Measurements from ENCODE around the gene BUB1.
"Not testable (repeated sequence)": the region's sequence is repeated elsewhere in the genome, so short reads cannot be mapped to it uniquely, and the experiment has no call there.

Gene BUB1

DNA sequence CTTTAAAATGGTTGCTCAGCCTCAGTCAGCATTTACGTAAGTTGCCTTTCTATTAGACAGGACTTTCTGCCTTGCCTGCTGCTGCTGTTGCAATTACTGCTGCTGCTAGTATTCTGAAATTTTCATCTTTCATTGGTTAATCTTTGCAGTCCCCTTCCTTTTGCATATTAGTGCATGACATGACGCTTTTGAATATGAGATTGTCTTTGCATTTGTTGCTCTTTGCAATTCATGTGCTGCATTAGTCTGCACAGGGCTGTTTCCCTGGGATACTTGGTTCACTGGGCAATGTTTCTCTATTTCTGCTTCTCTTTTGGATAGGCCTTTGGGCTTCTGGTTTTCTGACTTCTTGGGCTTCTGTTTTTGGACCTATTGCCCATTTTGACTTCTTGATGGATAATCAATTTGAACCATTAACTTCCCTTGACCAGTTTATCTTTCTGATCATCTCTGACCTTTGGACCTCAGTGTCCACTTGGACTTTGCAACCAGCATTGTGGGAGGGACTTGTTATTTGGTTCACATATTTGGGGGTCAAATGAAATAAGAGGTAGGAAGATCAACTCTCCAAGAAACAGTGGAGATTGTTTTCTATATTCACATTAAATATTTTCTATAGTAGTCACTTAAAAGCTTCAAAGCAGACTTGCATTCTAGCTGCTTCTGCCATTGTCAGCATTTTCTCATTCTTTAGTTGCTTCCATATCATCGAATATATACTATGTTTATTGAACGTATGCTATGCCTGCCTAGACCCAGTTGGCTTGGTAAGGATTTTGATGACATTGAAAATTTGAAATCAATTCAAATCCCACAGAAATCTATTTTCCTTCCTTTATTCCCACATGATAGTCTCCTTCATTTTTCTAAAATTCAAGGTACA is 12.5 kb upstream of the BUB1 start:
- no peak for DNase-seq

GRCh38 chr2:110688594-110689091 is 10.8 kb upstream of the BUB1 start:
- DNase-seq = no peak

DNA sequence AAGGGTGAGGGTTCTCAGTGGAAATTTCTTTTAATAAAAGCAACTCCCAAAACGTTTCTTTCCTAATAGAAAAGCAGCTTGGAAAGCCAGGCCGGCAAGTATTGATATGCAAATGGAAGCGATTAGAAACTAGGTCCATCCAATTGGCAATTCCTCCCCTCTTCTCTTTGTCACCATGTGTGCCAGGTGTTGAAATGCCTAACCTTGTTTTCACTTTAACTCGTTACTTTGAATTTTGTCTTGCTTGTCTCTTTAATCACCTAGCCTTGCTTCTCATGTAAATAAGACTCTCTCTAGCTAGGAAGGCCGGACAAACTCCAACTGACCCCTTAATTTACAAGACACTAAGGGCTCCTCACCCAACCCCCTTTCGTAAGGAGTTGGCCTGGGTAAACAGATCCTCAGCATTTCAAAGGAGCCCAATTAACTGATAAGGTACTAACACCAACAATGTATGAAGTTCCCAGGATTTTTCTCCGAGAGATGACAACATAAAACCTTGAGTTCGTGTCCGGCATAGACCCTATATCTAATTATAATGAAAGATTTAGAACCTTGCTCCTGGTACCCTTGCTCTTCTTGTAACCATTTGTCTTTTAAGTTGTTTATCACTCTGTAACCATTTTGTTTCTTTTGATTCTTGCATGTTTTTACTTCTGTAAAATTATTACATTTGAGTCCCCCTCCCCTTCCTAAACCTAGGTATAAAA is 10.1 kb upstream of the BUB1 start:
- not testable (repeated sequence) for DNase-seq

DNA sequence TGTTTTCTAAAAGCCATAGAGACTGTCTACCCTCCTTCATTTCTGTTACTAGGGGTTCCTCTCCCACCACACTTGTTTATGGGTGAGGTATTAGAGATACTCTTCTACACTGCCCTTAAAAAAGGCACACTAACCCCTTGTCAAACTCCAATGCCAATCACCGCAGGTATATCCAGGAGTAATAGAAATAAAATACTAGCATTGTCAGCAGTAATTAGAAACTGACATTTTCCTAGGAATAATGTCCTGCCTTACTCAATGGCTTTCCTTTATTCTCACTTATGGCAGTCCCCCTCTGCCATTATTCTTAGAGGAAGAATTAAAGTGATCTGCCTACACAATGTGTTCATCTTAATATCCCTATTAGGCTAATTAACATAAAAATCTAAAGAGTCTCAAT is 5.0 kb upstream of the BUB1 start:
- no peak for DNase-seq

DNA sequence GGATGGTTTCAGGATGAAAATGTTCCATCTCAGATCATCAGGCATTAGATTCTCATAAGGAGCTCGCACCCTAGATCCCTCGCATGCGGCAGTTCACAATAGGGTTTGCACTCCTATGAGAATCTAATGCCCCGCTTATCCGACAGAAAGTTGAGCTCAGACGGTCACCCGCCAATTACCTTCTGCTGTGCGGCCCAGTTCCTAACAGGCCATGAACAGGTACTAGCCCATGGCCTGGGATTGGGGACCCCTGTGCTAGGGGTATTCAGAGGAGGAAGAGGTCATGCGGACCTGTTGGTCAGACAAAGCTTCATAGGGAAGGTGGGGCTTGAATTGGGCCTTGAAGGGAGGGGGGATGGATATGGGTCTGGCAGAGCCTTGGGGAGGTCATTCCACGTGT is 4.4 kb upstream of the BUB1 start:
- no peak for DNase-seq

GRCh38 chr2:110680709-110681108 is 2.8 kb upstream of the BUB1 start:
- DNase-seq = no peak

DNA sequence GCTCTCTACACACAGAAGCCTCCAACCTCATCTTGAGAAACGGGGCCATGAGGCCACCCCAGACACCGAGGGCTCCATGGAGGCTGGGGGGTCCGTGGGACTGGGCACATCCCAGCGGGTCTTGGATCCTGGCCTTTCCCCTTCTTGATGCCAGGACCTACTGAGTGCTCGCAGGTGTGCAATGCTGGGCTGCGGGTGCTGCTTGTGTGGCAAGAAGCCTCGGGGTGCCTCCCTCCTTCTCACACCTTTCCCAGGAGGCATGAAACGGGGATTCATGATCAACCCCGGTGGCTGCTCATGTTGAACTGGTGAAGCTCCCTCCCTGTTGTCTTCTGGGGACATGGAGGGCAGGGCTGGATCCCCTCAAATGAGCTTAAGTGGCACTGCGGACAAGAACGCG is 2.0 kb upstream of the BUB1 start:
- DNase-seq = no peak

DNA sequence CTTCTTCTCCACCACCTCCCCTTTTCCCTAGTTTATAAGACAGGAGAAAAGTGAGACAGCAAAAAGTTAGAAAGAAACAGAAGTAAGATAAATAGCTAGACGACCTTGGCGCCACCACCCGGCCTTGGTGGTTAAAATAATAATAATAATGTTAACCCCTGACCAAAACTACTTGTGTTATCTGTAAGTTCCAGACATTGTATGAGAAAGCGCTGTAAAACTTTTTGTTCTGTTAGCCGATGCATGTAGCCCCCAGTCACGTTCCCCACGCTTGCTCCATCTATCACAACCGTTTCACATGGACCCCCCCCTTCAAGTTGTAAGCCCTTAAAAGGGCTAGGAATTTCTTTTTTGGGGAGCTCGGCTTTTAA is 1.5 kb upstream of the BUB1 start:
- no peak for DNase-seq

DNA sequence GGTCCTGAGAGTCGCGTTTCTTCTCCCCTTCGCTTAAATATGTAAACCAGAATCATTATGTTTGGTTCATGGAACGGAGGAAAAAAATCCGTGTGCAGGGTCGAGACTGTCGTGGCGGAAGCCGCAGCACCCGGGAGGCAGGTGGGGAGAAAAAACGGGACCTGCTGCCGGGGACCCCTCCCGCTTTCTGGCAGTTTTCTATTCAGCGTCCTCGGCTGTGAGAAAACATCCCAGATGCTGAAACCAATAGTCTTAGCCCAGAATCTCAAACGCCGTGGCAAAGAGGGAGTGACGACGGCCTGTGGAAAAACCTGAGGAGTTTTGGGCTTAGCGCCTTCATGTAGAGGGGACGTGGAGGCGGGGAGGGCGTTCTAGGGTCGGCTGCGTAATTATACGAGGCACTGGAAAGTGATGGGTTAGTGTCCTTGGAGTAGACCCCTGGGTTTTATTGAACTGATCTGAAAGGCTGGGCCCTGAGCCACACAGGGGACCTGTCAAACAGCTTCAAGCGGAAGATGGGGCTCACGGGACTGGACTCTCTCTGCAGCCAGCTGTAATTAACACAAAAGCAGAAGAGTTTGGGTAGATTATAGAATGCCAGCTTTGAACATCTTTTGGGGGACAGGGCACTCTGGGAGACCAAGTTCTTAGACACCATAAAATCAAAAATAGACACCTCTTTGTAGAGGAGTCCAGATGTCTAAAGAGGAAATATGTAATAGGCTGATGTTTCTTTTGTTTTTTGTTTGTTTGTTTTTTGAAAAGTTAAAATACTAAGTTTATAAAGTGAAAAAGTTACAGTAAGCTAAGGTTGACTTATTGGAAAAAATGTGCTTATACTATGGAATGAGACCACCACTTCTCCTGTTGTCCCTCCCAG is 834 bp upstream of the BUB1 start:
- peak in 1 of 4 experiments; percentile 14 for DNase-seq

DNA sequence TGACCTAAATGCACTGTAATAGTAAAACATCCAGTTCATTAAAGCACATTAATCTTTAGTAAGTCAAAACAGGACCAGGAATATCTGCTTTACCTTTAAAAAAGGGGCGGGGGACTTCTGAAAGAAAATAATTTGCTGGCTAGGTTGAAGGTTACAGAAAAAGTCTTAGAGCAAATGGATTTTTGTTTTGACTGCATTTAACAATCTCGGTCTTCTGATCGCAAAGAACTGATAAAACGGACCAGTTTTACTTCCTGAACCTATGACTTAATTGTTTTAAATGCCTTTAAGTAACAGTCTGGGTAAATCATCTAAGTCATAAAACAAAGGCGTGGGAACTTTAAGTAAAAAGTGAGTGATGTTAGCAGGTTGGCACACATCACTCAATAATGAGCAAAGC is 783 bp downstream of the BUB1 start:
- no peak for DNase-seq

- DNase-seq = no peak
Measured at GRCh38 chr2:110675679-110676078, 2.2 kb downstream of the BUB1 start.

DNA sequence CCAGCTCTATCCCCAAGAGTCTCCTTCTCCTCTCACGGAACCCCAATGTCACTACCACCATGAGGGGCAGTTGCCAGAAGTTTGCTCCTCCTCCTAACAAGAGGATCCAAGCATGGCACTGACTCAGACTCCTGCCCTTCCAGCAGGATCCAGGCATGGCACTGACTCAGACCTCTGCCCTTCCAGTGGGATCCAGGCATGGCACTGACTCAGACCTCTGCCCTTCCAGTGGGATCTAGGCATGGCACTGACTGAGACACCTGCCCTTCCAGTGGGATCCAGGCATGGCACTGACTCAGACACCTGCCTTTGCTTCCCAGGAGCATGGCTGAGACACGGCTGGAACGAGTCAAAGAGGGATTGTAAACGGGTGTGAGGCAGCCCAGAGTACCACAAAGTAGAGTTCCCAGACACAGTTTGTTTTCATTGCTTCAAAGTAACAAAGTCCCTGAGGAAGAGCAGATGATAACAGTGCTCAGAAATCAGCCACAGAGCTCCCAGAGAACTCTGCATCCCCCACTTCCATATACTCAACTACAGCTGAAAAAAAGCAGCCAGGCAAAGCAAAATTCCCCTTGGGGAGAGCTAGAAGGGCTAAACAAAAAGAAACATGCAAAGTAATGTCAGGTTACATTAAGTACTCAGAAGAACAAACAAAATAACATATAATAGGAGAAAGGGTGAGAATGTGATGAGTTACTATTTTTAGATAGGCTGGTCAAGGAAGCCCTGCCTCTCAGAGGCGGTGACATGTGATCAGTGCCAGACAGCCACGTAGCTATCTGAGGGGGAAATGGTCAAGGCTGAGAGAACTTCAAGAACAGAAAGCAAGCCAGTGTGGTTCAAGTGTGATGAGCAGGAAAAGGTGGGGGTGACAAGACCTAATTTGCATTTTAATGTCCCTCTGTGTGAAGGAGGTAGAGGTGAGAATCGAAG is 3.0 kb downstream of the BUB1 start:
- no peak for DNase-seq

DNA sequence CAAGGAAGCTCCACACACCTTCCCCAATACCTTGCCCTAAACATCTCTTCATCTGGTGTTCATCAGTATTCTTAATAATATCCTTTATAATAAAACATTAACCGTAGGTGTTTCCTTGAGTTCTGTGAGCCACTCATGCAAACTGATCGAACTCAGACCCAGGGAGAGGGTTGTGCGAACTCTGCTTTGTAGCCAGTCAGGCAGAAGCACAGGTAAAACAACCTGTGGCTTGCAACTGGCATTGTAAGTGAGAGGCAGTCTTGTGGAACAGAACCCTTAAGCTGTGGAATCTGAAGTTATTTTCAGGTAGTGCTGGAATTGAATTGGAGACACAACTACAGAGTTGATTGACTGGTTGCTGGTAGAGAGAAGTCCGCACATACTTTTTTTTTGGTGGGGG is 4.7 kb downstream of the BUB1 start:
- no peak for DNase-seq

DNA sequence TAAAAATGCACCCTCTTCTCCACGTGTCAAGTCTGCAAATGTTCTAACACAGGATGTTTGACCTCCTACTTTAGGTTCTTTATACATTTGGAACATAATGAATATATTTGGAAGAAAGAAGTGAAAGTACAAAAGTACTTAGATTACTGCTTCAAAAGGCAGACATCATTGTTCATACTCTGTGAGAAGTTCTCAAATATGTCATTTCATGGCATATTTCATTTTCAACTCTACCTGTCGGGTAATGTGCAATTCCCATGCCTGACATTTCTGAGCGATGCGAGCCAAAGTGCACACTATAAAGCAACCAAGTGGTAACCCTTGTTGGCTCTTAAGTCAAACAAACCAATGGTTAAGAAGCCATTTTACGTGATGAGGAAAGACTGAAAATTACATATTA is 7.0 kb downstream of the BUB1 start:
- no peak for DNase-seq

DNA sequence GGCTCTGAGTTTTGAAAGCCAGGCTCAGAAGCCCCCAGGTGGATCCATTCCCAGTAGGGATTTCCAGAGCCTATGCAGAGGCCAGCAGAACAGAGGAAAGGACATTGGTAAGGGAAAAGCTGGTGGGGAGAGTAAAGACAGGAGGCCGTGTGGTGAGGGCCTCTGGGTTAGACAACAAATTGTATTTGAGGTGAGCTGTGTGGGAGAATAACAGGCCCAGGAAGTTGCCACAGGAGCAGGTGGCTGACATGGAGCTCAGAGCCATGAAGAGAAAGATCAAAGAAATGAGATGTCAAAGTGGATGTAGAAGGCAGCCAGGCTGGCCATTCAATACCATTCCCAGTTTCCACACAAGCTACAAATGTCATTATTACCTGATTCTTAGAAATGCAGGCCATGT is 8.8 kb downstream of the BUB1 start:
- DNase-seq = no peak

GRCh38 chr2:110667071-110667470 is 10.8 kb downstream of the BUB1 start:
- DNase-seq = no peak

GRCh38 chr2:110664135-110664534 is 13.7 kb downstream of the BUB1 start:
- DNase-seq = no peak

- no peak for DNase-seq
Measured at GRCh38 chr2:110662560-110662959, 15.3 kb downstream of the BUB1 start.

DNA sequence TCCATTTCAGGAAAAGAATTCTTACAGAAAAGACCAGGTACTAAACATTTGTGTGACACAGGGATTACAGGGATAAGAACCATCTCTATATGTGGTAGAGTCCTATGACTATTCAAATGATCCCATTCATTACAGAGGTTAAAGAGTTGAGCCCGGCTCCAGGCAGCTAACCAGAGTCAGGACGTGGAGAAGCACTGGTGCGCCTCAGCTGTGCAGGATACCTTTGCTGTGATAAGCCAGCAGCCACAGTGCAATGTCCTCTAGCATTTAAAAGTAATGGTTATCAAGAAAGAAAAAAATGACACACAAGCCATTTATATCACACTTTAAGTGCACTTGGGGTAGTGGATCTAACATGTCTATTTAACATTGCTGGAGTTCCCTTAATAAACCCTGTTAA is 17.3 kb downstream of the BUB1 start:
- DNase-seq = no peak

DNA sequence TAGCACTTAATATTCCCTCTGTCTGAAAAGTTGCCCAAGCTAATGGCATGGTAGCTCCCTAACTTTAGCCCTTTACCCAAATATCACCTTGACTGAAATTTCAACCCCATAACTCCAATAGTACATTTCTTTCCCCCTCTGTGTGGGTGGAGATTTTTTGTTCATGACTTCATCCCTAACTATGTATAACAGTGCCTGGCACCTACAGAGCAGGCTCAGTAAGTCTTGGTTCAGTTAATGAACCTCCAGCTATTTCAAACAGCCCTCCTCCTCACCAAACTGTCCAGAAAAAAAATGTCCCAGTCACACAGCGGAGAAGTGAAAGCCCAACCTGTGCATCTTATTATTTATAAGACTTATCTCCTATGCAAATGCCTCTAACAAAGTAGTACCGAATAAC is 18.6 kb downstream of the BUB1 start:
- no peak for DNase-seq

DNA sequence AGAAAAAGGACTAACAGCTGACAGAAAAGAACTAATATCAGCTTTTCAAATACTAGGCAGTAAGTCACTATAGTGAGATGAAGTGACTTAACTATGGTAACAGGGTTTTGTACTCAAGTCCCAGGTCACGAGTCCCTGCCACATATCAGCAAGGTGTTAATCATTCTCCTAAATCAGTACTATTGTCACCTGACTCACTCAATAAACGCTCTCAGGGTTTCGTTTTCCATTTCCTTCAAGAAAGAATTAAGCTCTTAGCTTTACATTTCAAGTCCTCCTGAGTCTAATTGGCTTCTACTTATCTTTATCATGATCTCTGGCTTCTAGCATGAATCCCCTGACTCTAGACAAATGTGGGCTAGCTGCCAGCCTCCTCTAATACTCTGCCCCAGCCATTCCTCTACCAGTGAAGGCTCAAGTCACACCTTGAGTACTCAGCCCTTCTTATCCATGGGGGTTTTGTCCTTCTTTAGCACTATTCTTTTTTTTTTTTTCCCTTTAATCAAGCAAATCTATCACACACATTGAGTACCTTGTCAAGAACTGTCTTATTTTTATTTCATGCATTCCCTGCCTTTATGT is 20.0 kb downstream of the BUB1 start:
- DNase-seq = no peak

GRCh38 chr2:110655701-110656100 is 22.2 kb downstream of the BUB1 start:
- DNase-seq = no peak

All from activated naive CD4-positive, alpha-beta T cell (primary cell).